Right cardiac atrium (tissue), 5 donors: Measurements from ENCODE around the gene NHLRC3. TPM values are rescaled to one million over a fixed set of nuclear protein-coding genes. Genes with fewer than 3 reads are reported as not detected.
"Not testable (repeated sequence)": the region's sequence is repeated elsewhere in the genome, so short reads cannot be mapped to it uniquely, and the experiment has no call there.

Experiments
- ATAC-seq, 2 donors: fragments of 200-7000 bp; cut with Tn5 transposase; one replicate each; pipeline versions ENCODE4 v1.8.0 to v1.9.1; 2020; ENCODE audit warnings: moderate library complexity in 2 of 2, mild to moderate bottlenecking in 1 of 2
- DNase-seq, 3 donors: peaks; one replicate each; pipeline ENCODE4 v3.0.0-alpha.2; 2020
- H3K27ac ChIP-seq: one replicate; pipeline ENCODE4 v1.5.1; 2013; ENCODE audit warnings: mild to moderate bottlenecking, low read length, control low read depth, moderate library complexity
- H3K27me3 ChIP-seq: one replicate; pipeline ENCODE4 v1.6.1; 2013; ENCODE audit not compliant: control insufficient read depth, insufficient read depth
- H3K4me1 ChIP-seq: one replicate; pipeline ENCODE4 v1.6.1; 2013; ENCODE audit warnings: low read length; ENCODE audit not compliant: control insufficient read depth, insufficient read depth
- H3K4me3 ChIP-seq: one replicate; pipeline ENCODE4 v1.5.1; 2013; ENCODE audit warnings: low read length, control low read depth
- H3K9me3 ChIP-seq: one replicate; pipeline ENCODE4 v1.6.1; 2013; ENCODE audit warnings: low read length; ENCODE audit not compliant: control insufficient read depth
- WGBS: extraction: QIAGEN DNeasy Blood & Tissue Kit; methylation state at CpG from one replicate; pipeline ENCODE4 v1.1.7; 2013; 5-methylcytosine and 5-hydroxymethylcytosine counted together
- intact Hi-C, 4 donors: fragments of 100-400 bp; cut with DNase I; formaldehyde crosslinking; loops; one replicate each; pipeline versions ENCODE4 v1.11.0 to v1.14.0; 2022 to 2023
- polyA plus RNA-seq: library from polyadenylated mRNA; stranded (reverse); fragments of 200-250 nt; gene quantifications from one replicate; pipeline ENCODE4 v1.2.3, GENCODE V29; 2013
- total RNA-seq, 4 donors: library from RNA; stranded (reverse); fragmentation: NEBNext Ultra II Directional; extraction: Animal tissue kit (Norgen Biotek cat#: 25700); gene quantifications; one replicate each; pipeline ENCODE4 v1.2.1, GENCODE V29; 2021
- donor health status: healthy with polysubstance abuse.
- donor health status: DM: no; HTN: yes; CAD: no.
- donor health status: DM: no; HTN: no; CAD: no.
- donor health status: DM: no; HTN: yes; CAD: no; lungs with severe emphysema.
- donor health status: DM: yes; HTN: yes; CAD: no.

Gene NHLRC3
- total and polyA plus RNA-seq, 5 donors = 7.2 to 13.6 (median 12.7) TPM

DNA sequence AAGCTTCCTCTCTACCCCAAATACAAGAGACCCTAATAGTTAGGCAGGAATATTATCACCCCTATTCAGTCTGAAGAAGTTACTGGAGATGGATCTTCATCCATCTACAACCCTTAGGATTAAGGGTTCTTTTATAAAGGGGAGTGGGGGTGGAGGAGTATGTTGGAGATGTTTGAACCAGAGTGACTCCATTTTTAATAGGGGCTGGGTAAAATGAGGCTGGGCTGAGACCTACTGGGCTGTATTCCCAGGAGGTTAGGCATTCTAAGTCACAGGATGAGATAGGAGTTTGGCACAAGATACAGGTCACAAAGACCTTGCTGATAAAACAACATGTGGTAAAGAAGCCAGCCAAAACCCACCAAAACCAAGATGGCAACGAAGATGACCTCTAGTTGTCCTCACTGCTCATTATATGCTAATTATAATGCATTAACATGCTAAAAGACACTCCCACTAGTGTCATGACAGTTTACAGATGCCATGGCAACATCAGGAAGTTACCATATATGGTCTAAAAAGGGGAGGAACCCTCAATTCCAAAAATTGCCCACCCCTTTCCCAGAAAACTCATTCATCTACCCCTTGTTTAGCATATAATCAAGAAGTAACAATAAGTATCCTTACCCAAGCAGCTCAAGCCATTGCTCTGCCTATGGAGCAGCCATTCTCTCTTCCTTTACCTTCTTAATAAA, 48.1 kb downstream of the NHLRC3 start:
- intact Hi-C loops, H3K4me3 ChIP-seq, H3K27me3 ChIP-seq, ATAC-seq, H3K27ac ChIP-seq, H3K4me1 ChIP-seq, DNase-seq, H3K9me3 ChIP-seq: not testable (repeated sequence)
- 67% methylated on average over 1 of the region's 1 CpG for WGBS

DNA sequence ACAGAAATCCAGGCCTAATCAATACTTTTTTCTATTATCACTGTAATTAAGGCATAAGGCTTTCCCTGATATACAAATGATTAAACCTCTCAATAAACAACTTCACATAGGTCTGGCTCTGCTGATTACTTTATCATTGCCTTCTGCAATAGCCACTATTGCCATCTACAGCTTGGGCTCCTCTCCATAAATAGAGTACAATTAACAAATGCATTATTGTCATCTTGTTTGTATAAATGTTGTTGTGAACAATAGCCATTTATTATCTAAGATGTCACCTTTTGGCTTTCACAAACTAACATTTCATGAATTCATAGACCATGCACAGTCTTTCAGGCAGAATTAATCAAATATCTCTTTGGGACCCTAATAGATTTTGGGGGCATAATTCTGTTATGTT, 53.3 kb downstream of the NHLRC3 start:
- no peak overlapping the region for H3K4me3 ChIP-seq
- no peaks in the 10 kb centered on the region for H3K27me3 ChIP-seq
- no peaks in the 10 kb centered on the region for H3K4me1 ChIP-seq
- H3K27ac ChIP-seq = no peak overlapping the region
- no peaks in the 10 kb centered on the region for H3K9me3 ChIP-seq
- ATAC-seq (no peak), DNase-seq (no peak)
- intact Hi-C loops = no loop called here

DNA sequence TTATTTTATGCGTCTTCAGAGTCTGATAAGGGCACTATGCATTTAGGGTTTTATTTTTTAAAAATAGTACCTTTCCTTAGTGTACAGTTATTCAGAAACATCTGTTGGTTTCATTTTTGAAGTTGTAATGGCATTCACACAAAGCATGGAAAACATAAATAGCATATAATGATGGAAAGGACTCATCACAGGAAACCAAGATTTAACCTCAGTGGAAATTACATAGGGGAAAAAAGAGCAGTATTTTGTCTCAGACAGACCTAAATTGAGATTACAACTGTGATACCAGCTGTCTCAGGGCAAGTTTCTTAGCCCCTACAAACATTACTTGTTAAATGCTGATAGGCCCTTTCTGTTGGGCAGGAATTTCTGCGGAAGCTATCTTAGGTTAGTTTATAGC, 57.2 kb downstream of the NHLRC3 start:
- WGBS = 89% methylated on average over 2 of the region's 2 CpGs
- no peaks in the 10 kb centered on the region for H3K9me3 ChIP-seq
- no peaks in the 10 kb centered on the region for H3K4me1 ChIP-seq
- ATAC-seq = no peak
- no peaks in the 10 kb centered on the region for H3K27me3 ChIP-seq
- H3K27ac ChIP-seq = no peak overlapping the region
- DNase-seq = no peak
- H3K4me3 ChIP-seq = no peak overlapping the region
- intact Hi-C loops = no loop called here

- ATAC-seq = no peak
- Histone ChIP-seq H3K4me1 (no peaks in the 10 kb centered on the region), H3K4me3 (no peak overlapping the region), H3K9me3 (no peaks in the 10 kb centered on the region), H3K27me3 (no peaks in the 10 kb centered on the region), H3K27ac (no peak overlapping the region)
- intact Hi-C loops = no loop called here
- no peak for DNase-seq
These were observed 61.0 kb downstream of the NHLRC3 start for GRCh38 chr13:39099231-39099630.

Other genes with a start within 250 kb of the NHLRC3 start
- gene STOML3, start 47.6 kb upstream of the NHLRC3 start, total RNA-seq = not detected
- not detected for gene STOML3, start 47.6 kb upstream of the NHLRC3 start, polyA plus RNA-seq
- gene PROSER1, start 367 bp upstream of the NHLRC3 start, total RNA-seq = 10 to 100 TPM; 10.4 to 15.6 (median 14.6) TPM
- gene PROSER1, start 367 bp upstream of the NHLRC3 start, polyA plus RNA-seq = 6.5 TPM